Heart right ventricle (tissue), 16 donors: Measurements from ENCODE around the gene RPL27A. TPM values are rescaled to one million over a fixed set of nuclear protein-coding genes. Genes with fewer than 3 reads are reported as not detected.

Experiments used
- ATAC-seq, 8 donors: fragments of 200-7000 bp; cut with Tn5 transposase; one replicate each; pipeline ENCODE4 v1.9.1; 2020; ENCODE audit warnings: mild to moderate bottlenecking in 8 of 8, moderate library complexity in 8 of 8, moderate number of reproducible peaks in 1 of 8
- DNase-seq, 2 donors: peaks; one replicate each; pipeline ENCODE4 v3.0.0-alpha.2; 2020
- H3K27ac ChIP-seq, 10 donors: fragments of 200-600 bp; sonication (generic) in 2 of 10; one replicate each; pipeline versions ENCODE4 v1.5.0 to v1.8.0; 2020 to 2022; ENCODE audit warnings: mild to moderate bottlenecking in 3 of 10
- H3K27me3 ChIP-seq, 7 donors: fragments of 200-600 bp; one replicate each; pipeline ENCODE4 v1.8.0; 2021 to 2022; ENCODE audit warnings: mild to moderate bottlenecking in 2 of 7
- H3K36me3 ChIP-seq, 9 donors: fragments of 200-600 bp; sonication (generic) in 1 of 9; one replicate each; pipeline versions ENCODE4 v1.5.0 to v1.8.0; 2020 to 2022; ENCODE audit warnings: mild to moderate bottlenecking in 2 of 9
- H3K4me1 ChIP-seq, 9 donors: fragments of 200-600 bp; sonication (generic) in 1 of 9; one replicate each; pipeline versions ENCODE4 v1.5.0 to v1.8.0; 2020 to 2022; ENCODE audit warnings: mild to moderate bottlenecking in 4 of 9
- H3K4me3 ChIP-seq, 10 donors: fragments of 200-600 bp; sonication (generic) in 2 of 10; one replicate each; pipeline versions ENCODE4 v1.5.0 to v1.8.0; 2020 to 2022; ENCODE audit warnings: mild to moderate bottlenecking in 7 of 10, moderate library complexity in 2 of 10
- H3K9me3 ChIP-seq, 11 donors: fragments of 200-600 bp in 10 of 11; sonication (generic) in 2 of 11; one replicate each; pipeline versions ENCODE4 v1.5.0 to v1.8.0; 2013 to 2022; ENCODE audit warnings: mild to moderate bottlenecking in 2 of 11, control low read depth in 1 of 11, moderate library complexity in 1 of 11
- WGBS, 2 donors: extraction: QIAGEN DNeasy Blood & Tissue Kit; methylation state at CpG; one replicate each; pipeline ENCODE4 v1.1.7; 2013; ENCODE audit warnings: inconsistent platforms in 1 of 2; 5-methylcytosine and 5-hydroxymethylcytosine counted together
- intact Hi-C, 10 donors: fragments of 100-400 bp; cut with DNase I; formaldehyde crosslinking; loops; one replicate each; pipeline versions ENCODE4 v1.11.1 to v1.14.2; 2022
- polyA plus RNA-seq, 2 donors: library from polyadenylated mRNA; stranded (reverse); fragments of 200-250 nt; gene quantifications; one replicate each; pipeline ENCODE4 v1.2.3, GENCODE V29; 2013
- total RNA-seq, 10 donors: library from RNA; stranded (reverse); fragmentation: NEBNext Ultra II Directional in 3 of 10; extraction: Animal tissue kit (Norgen Biotek cat#: 25700) in 3 of 10; gene quantifications; one replicate each; pipeline versions ENCODE4 v1.2.1 to v1.2.4, GENCODE V29; 2021 to 2023
- TF ChIP-seq, protein P1 (sequence below), 9 donors: fragments of 200-600 bp; sonication (generic) in 2 of 9; IDR thresholded peaks; one replicate each; pipeline versions ENCODE4 v1.5.0 to v1.8.0; 2021 to 2022; ENCODE audit warnings: antibody characterized with exemption in 9 of 9, mild to moderate bottlenecking in 5 of 9, moderate library complexity in 1 of 9
- donor health status: Arrhythmogenic right ventricular cardiomyopathy.
- donor health status: ischemic (EF 13 %, LVEDD 7.1; RV severe dilation, severe dysfunction).
- donor health status: healthy with polysubstance abuse.
- donor health status: DM: no; HTN: yes; CAD: no.
- donor health status: DM: no; HTN: no; CAD: no.
- donor health status: ischemic (EF 25% LVEDD 6.9; RV normal size, moderate dysfunction).
- donor health status: ischemic (EF 25% LVEDD 5.7; RV mildly dilated, moderate dysfunction).
- donor health status: healthy.
- donor health status: DM: yes; HTN: yes; CAD: no.
- donor health status: Ischemic cardiomyopathy.
- donor health status: ischemic (EF 35%, LVEDD 5.7; RV mildly dilated, moderate dysfunction).
- donor health status: nonischemic (EF 11% LVEDD 7.7; RV severe dilation, severe dysfunction).
- donor health status: DM: yes; HTN: yes; CAD: no.
- donor health status: PGD.
- donor health status: ischemic (EF 29% LVEDD 5.4; RV normal size, mild dysfunction).
- donor health status: nonischemic (EF 23%, LVEDD 6.1; RV moderate dilation, normal function).

RPL27A gene
- total and polyA plus RNA-seq, 12 donors: 317 to 2,131 (median 429) TPM

DNA sequence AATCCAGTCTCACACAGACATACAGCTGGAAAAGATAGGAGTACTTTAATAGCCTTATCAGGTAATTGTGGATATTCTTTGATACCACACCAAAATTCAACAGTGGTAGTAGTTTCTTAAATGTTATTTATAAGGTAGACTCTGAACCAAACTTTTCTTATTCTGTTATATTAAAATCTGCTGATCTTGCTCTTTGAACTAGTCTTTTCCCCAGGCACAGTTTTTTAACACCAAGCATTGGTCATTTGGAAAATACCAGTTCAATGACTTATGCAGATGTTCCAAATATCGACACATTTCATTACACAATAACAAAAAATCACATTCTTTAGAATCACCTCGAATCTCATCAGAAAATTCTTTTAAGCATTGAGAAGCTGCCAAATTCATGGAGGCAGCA lies 7.7 kb upstream of the RPL27A start:
- Histone ChIP-seq H3K9me3 (no peaks in the 10 kb centered on the region), H3K27ac (no peak overlapping the region), H3K4me3 (no peak overlapping the region), H3K4me1 (peaks cover 6 to 28% (median 19%) of the 10 kb centered on the region in 9 donors), H3K36me3 (peaks cover 0 to 40% (median 0%) of the 10 kb centered on the region in 9 donors), H3K27me3 (no peaks in the 10 kb centered on the region)
- no peak for DNase-seq
- 77 to 90% methylated on average over 2 of the region's 2 CpGs for WGBS, 2 donors
- TF ChIP-seq, protein P1, sequence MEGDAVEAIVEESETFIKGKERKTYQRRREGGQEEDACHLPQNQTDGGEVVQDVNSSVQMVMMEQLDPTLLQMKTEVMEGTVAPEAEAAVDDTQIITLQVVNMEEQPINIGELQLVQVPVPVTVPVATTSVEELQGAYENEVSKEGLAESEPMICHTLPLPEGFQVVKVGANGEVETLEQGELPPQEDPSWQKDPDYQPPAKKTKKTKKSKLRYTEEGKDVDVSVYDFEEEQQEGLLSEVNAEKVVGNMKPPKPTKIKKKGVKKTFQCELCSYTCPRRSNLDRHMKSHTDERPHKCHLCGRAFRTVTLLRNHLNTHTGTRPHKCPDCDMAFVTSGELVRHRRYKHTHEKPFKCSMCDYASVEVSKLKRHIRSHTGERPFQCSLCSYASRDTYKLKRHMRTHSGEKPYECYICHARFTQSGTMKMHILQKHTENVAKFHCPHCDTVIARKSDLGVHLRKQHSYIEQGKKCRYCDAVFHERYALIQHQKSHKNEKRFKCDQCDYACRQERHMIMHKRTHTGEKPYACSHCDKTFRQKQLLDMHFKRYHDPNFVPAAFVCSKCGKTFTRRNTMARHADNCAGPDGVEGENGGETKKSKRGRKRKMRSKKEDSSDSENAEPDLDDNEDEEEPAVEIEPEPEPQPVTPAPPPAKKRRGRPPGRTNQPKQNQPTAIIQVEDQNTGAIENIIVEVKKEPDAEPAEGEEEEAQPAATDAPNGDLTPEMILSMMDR (IDR thresholded peaks at IDR 0.05): no peak
- no peak for ATAC-seq
- intact Hi-C loops: loop anchor here in 1 of 10 donors (5.0 kb wide), 1 partner anchor 237 kb away; the partner anchor contains the start of gene AKIP1

DNA sequence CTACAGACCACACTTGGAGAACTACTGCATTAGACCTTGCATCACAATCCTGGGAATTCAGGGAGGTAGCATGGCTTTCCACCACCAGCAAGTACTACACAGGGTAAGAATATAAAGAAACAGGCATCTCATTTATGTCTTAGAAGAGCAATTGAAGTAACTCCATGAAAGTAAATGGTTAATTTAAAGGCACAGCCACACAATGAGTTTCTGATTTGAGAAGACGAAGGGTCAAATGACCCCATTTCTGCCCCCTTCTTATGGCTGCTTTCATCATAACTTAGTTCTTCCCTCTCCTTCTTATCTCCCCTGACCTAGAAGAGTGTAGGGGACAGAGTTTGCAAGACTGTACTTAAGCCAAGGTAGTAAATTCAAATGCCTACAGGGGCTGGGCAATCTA lies 6.1 kb upstream of the RPL27A start:
- TF ChIP-seq, protein P1 (IDR thresholded peaks at IDR 0.05): no peak
- WGBS, 2 donors: 87 to 89% methylated on average over 1 of the region's 1 CpG

DNA sequence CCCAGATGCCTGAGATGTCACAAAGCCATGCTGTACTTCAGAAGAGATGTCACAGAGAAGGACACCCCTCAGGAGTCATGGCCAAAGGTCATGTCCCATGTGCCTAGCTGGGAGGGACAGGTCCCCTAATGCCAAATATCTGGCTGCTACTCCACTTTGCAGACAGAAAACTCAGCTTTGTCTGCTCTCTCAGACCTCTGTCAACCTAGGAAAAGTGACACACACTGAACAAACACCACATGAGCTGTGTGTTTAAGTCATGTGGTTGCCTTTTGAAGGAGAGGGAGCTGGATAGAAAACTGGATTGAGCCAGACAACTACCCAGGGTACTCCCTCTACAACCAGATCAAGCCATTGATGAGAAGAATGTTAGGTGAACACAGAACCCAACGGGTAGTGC lies 3.6 kb upstream of the RPL27A start:
- Histone ChIP-seq H3K4me3 (no peak overlapping the region), H3K27me3 (no peaks in the 10 kb centered on the region), H3K36me3 (peaks cover 0 to 29% (median 2%) of the 10 kb centered on the region in 9 donors), H3K9me3 (no peaks in the 10 kb centered on the region), H3K27ac (no peak overlapping the region), H3K4me1 (peaks cover 1 to 24% (median 16%) of the 10 kb centered on the region in 9 donors)
- DNase-seq: no peak
- intact Hi-C loops: loop anchor here in 1 of 10 donors (5.0 kb wide), 1 partner anchor 233 kb away; the partner anchor contains the start of gene AKIP1
- no peak for ATAC-seq
- WGBS, 2 donors: 83 to 92% methylated on average over 1 of the region's 1 CpG
- TF ChIP-seq, protein P1 (IDR thresholded peaks at IDR 0.05): no peak

More for the DNA sequence above, 6.1 kb upstream of the RPL27A start:
- Histone ChIP-seq H3K4me1 (peaks cover 6 to 18% (median 14%) of the 10 kb centered on the region in 9 donors), H3K36me3 (peaks cover 0 to 29% (median 0%) of the 10 kb centered on the region in 9 donors), H3K4me3 (no peak overlapping the region), H3K27me3 (no peaks in the 10 kb centered on the region), H3K27ac (no peak overlapping the region), H3K9me3 (no peaks in the 10 kb centered on the region)
- DNase-seq: no peak
- no peak for ATAC-seq
- intact Hi-C loops: loop anchor here in 1 of 10 donors (5.0 kb wide), 1 partner anchor 236 kb away; the partner anchor contains the start of gene AKIP1

DNA sequence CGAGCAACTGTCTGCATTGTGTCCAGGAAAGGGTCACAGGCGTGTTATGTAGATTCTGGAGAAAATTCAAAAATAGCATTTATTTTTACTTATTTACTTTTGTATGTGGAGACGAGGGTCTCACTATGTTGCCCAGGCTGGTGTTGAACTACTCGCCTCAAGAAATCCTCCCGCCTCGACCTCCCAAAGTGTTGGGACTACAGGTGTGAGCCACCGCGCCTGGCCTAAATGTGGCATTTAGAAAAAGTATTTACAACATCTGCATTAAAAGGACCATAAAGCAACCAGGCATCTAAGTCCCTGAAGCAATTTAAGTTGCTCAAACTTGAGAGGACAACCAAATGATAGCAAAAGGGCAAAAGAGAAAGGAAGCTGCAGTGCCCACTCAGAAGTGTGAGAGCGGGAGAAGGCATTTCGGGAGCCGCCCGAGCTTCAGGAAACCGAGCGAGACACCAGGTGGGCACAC lies 722 bp upstream of the RPL27A start:
- H3K27me3 ChIP-seq: no peaks in the 10 kb centered on the region
- peak overlapping the region; percentile 81 to 97 (median 96) for H3K27ac ChIP-seq
- intact Hi-C loops: loop anchor here in 7 of 10 donors (2.0 to 10.0 kb wide), 8 partner anchors 107 to 283 kb away; partner anchors contain the start of genes TMEM9B (in 4 of the 7) and AKIP1 (in 2 of the 7)
- peak overlapping the region; percentile 69 to 99 (median 90) for H3K4me3 ChIP-seq
- peaks cover 6 to 34% (median 27%) of the 10 kb centered on the region in 9 donors for H3K4me1 ChIP-seq
- TF ChIP-seq, protein P1 (IDR thresholded peaks at IDR 0.05): no peak
- DNase-seq (no peak), ATAC-seq (peak in 3 of 8 donors; percentile 10 to 61 (median 23))
- no peaks in the 10 kb centered on the region for H3K9me3 ChIP-seq
- 31 to 33% methylated on average over 14 of the region's 14 CpGs for WGBS, 2 donors
- H3K36me3 ChIP-seq: peaks cover 0 to 53% (median 26%) of the 10 kb centered on the region in 9 donors
